Suprapubic skin (tissue), 4 donors: Measurements from ENCODE around the gene GSG1L. TPM values are rescaled to one million over a fixed set of nuclear protein-coding genes. Genes with fewer than 3 reads are reported as not detected.

ENCODE experiments used
- DNase-seq, 2 donors: peaks; one replicate each; pipeline ENCODE4 v3.0.0-alpha.2; 2019; ENCODE audit warnings: low spot score in 2 of 2
- H3K27ac ChIP-seq: fragments of 200-600 bp; sonication (generic); one replicate; pipeline ENCODE4 v1.5.1; 2019
- H3K27me3 ChIP-seq: fragments of 200-600 bp; sonication (generic); one replicate; pipeline ENCODE4 v1.5.1; 2019
- H3K36me3 ChIP-seq: fragments of 200-600 bp; sonication (generic); one replicate; pipeline ENCODE4 v1.5.1; 2019
- H3K4me1 ChIP-seq: fragments of 200-600 bp; sonication (generic); one replicate; pipeline ENCODE4 v1.5.1; 2019
- H3K4me3 ChIP-seq: fragments of 200-600 bp; sonication (generic); one replicate; pipeline ENCODE4 v1.5.1; 2019; ENCODE audit warnings: mild to moderate bottlenecking
- H3K9me3 ChIP-seq: fragments of 200-600 bp; sonication (generic); one replicate; pipeline ENCODE4 v1.5.1; 2019
- EP300 ChIP-seq: sonication (generic); formaldehyde crosslinking; IDR thresholded peaks from one replicate; pipeline ENCODE4 v1.6.1; 2017; ENCODE audit warnings: antibody characterized with exemption
- POLR2A ChIP-seq, 2 donors: fragments of 450-650 bp; IDR thresholded peaks; one replicate each; pipeline ENCODE4 v1.6.1; 2017; ENCODE audit warnings: antibody characterized with exemption in 2 of 2, mild to moderate bottlenecking in 2 of 2, moderate library complexity in 2 of 2
- POLR2AphosphoS5 ChIP-seq, 3 donors: sonication (generic); formaldehyde crosslinking; IDR thresholded peaks; one replicate each; pipeline ENCODE4 v1.6.1; 2017; ENCODE audit warnings: antibody characterized with exemption in 3 of 3
- WGBS: methylation state at CpG from one replicate; pipeline ENCODE4 v1.1.5; 2018; 5-methylcytosine and 5-hydroxymethylcytosine counted together
- total RNA-seq, 4 donors: library from RNA; depleted of rRNA; stranded (reverse); fragments of >200 nt; gene quantifications; one replicate each; pipeline ENCODE4 v1.1.0, GENCODE V29; 2016
- TF ChIP-seq, protein P1 (sequence below), 2 donors: fragments of 200-600 bp in 1 of 2; fragments of 450-650 bp in 1 of 2; sonication (generic) in 1 of 2; IDR thresholded peaks; one replicate each; pipeline ENCODE4 v1.5.1; 2016 to 2019; ENCODE audit warnings: antibody characterized with exemption in 2 of 2, mild to moderate bottlenecking in 1 of 2, moderate library complexity in 1 of 2

The GSG1L gene
- total RNA-seq, result 1 to 10 TPM in 1 of 4 donors, under 1 TPM in 1, not detected in 2; 0.64 to 1.7 TPM

GRCh38 chr16:28063591-28064061 lies at the start of gene GSG1L:
GSG1L (minus strand) TSS chr16:28063714; CDS start chr16:28063424, 290 bp downstream.
- H3K27ac ChIP-seq, result no peak within 1 kb of the TSS
- peak within 1 kb of the TSS; percentile 49 for H3K4me3 ChIP-seq
- WGBS, result no CpG with 5 or more reads among the region's 54 CpGs
- H3K4me1 ChIP-seq, result peaks cover 13% of the 10 kb centered on the region
- no peak for TF ChIP-seq POLR2AphosphoS5 (IDR thresholded peaks at IDR 0.05)
- no peak for TF ChIP-seq POLR2A (IDR thresholded peaks at IDR 0.05)
- TF ChIP-seq EP300, result no peak
- TF ChIP-seq, protein P1, sequence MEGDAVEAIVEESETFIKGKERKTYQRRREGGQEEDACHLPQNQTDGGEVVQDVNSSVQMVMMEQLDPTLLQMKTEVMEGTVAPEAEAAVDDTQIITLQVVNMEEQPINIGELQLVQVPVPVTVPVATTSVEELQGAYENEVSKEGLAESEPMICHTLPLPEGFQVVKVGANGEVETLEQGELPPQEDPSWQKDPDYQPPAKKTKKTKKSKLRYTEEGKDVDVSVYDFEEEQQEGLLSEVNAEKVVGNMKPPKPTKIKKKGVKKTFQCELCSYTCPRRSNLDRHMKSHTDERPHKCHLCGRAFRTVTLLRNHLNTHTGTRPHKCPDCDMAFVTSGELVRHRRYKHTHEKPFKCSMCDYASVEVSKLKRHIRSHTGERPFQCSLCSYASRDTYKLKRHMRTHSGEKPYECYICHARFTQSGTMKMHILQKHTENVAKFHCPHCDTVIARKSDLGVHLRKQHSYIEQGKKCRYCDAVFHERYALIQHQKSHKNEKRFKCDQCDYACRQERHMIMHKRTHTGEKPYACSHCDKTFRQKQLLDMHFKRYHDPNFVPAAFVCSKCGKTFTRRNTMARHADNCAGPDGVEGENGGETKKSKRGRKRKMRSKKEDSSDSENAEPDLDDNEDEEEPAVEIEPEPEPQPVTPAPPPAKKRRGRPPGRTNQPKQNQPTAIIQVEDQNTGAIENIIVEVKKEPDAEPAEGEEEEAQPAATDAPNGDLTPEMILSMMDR (IDR thresholded peaks at IDR 0.05), result no peak
- no peak for DNase-seq
- no peaks in the 10 kb centered on the region for H3K36me3 ChIP-seq
- no peaks in the 10 kb centered on the region for H3K9me3 ChIP-seq
- H3K27me3 ChIP-seq, result peaks cover 73% of the 10 kb centered on the region

DNA sequence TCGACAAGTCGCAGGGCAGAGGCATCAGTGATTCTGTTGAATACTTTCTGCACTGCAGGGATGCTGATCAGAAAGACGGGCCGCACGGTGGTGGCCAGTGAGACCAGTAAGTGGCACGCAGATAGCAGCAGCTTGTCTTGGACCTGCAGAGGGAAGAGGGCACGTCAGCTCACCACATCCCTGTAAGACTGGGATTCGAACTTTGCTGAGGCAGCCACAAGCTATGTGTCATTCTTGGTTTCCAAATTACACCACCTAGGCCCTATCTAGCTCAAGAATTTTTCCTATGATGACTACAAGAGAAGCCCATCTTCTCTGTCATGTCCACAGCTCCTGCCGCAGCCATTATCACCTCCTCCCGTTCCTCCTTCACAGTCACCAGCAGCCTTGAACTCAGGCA lies 49.4 kb upstream of the GSG1L start:
- TF ChIP-seq EP300, result no peak
- no peak for TF ChIP-seq POLR2A (IDR thresholded peaks at IDR 0.05)
- no peak for TF ChIP-seq POLR2AphosphoS5 (IDR thresholded peaks at IDR 0.05)
- TF ChIP-seq, protein P1 (IDR thresholded peaks at IDR 0.05), result no peak
- Histone ChIP-seq H3K36me3 (peaks cover 83% of the 10 kb centered on the region), H3K4me3 (no peak overlapping the region), H3K27me3 (no peaks in the 10 kb centered on the region), H3K27ac (no peak overlapping the region), H3K9me3 (no peaks in the 10 kb centered on the region), H3K4me1 (peaks cover 3% of the 10 kb centered on the region)
- no peak for DNase-seq
- 95% methylated on average over 10 of the region's 10 CpGs for WGBS

- Histone ChIP-seq H3K27ac (no peak overlapping the region), H3K4me1 (peaks cover 3% of the 10 kb centered on the region), H3K27me3 (no peaks in the 10 kb centered on the region), H3K9me3 (no peaks in the 10 kb centered on the region), H3K36me3 (peaks cover 83% of the 10 kb centered on the region), H3K4me3 (no peak overlapping the region)
- TF ChIP-seq, protein P1 (IDR thresholded peaks at IDR 0.05), result no peak
- no peak for TF ChIP-seq POLR2AphosphoS5 (IDR thresholded peaks at IDR 0.05)
- no peak for TF ChIP-seq POLR2A (IDR thresholded peaks at IDR 0.05)
- TF ChIP-seq EP300, result no peak
- no peak for DNase-seq
- WGBS, result 97% methylated on average over 2 of the region's 2 CpGs
These were observed 47.5 kb upstream of the GSG1L start for GRCh38 chr16:28110977-28111376.

- H3K4me3 ChIP-seq, result no peak overlapping the region
- 85% methylated on average over 5 of the region's 5 CpGs for WGBS
- H3K9me3 ChIP-seq, result no peaks in the 10 kb centered on the region
- H3K36me3 ChIP-seq, result peaks cover 83% of the 10 kb centered on the region
- H3K4me1 ChIP-seq, result peaks cover 3% of the 10 kb centered on the region
- no peaks in the 10 kb centered on the region for H3K27me3 ChIP-seq
- DNase-seq, result peak in 1 of 2 donors; percentile 24
- H3K27ac ChIP-seq, result no peak overlapping the region
- TF ChIP-seq POLR2AphosphoS5 (IDR thresholded peaks at IDR 0.05), result no peak
These were observed 47.0 kb upstream of the GSG1L start for GRCh38 chr16:28110479-28110878.

GRCh38 chr16:28110074-28110473 lies 46.6 kb upstream of the GSG1L start:
- 67% methylated on average over 3 of the region's 3 CpGs for WGBS
- Histone ChIP-seq H3K27me3 (no peaks in the 10 kb centered on the region), H3K36me3 (peaks cover 83% of the 10 kb centered on the region), H3K27ac (no peak overlapping the region), H3K4me1 (peaks cover 3% of the 10 kb centered on the region), H3K4me3 (no peak overlapping the region), H3K9me3 (no peaks in the 10 kb centered on the region)
- TF ChIP-seq POLR2A (IDR thresholded peaks at IDR 0.05), result no peak
- no peak for TF ChIP-seq EP300
- no peak for TF ChIP-seq POLR2AphosphoS5 (IDR thresholded peaks at IDR 0.05)
- TF ChIP-seq, protein P1 (IDR thresholded peaks at IDR 0.05), result no peak
- peak in 1 of 2 donors; percentile 18 for DNase-seq
